ENCODE results near the gene NAP1L4.

The NAP1L4 gene

GRCh38 chr11:2934021-2934550, 58.0 kb downstream of the NAP1L4 start:
- DNase-seq, result no peak

GRCh38 chr11:2933375-2934020, 58.6 kb downstream of the NAP1L4 start:
- DNase-seq, result peak; percentile 66

- DNase-seq, result no peak
Measured at GRCh38 chr11:2932850-2933251, 59.3 kb downstream of the NAP1L4 start.

- DNase-seq, result no peak
Measured at GRCh38 chr11:2931771-2932738, 60.1 kb downstream of the NAP1L4 start.

- no peak for DNase-seq
Measured at GRCh38 chr11:2931420-2931746, 60.7 kb downstream of the NAP1L4 start.

- DNase-seq, result peak; percentile 59
Measured at GRCh38 chr11:2930704-2931419, 61.3 kb downstream of the NAP1L4 start.

GRCh38 chr11:2929950-2930703, 62.0 kb downstream of the NAP1L4 start:
- DNase-seq, result peak; percentile 43

- peak; percentile 40 for DNase-seq
Measured at GRCh38 chr11:2929531-2929949, 62.6 kb downstream of the NAP1L4 start.

GRCh38 chr11:2928605-2929530, 63.3 kb downstream of the NAP1L4 start, which contains the start of gene PHLDA2:
PHLDA2 (minus strand) TSS chr11:2929420; CDS start chr11:2929364, 56 bp downstream.
- peak; percentile 64 for DNase-seq

GRCh38 chr11:2927851-2928604, 64.1 kb downstream of the NAP1L4 start:
- DNase-seq, result no peak

- no peak for DNase-seq
Measured at GRCh38 chr11:2927121-2927800, 64.9 kb downstream of the NAP1L4 start.

GRCh38 chr11:2926611-2927051, 65.5 kb downstream of the NAP1L4 start:
- DNase-seq, result no peak

- DNase-seq, result no peak
Measured at GRCh38 chr11:2924821-2925675, 67.1 kb downstream of the NAP1L4 start.

GRCh38 chr11:2924381-2924780, 67.7 kb downstream of the NAP1L4 start:
- DNase-seq, result no peak

GRCh38 chr11:2923446-2924375, 68.4 kb downstream of the NAP1L4 start:
- DNase-seq, result no peak

- no peak for DNase-seq
Measured at GRCh38 chr11:2922655-2923054, 69.5 kb downstream of the NAP1L4 start.

GRCh38 chr11:2921742-2922493, 70.2 kb downstream of the NAP1L4 start:
- no peak for DNase-seq

All from CD4-positive, alpha-beta T cell treated with Interleukin-10 for 1 hour (primary cell).